22Rv1 (cell line): Measurements from ENCODE around the gene IGSF9.
A peak's percentile ranks its signal among the peaks of the same experiment; 100 is the strongest.
"Not testable (repeated sequence)": the region's sequence is repeated elsewhere in the genome, so short reads cannot be mapped to it uniquely, and the experiment has no call there.

Experiments
- H3K27ac ChIP-seq: fragments of 450-650 bp; 2 replicates; pipeline ENCODE4 v1.5.1; 2017
- CTCF ChIP-seq: fragments of 450-650 bp; IDR thresholded peaks from 2 replicates; pipeline ENCODE4 v1.5.1; 2017; ENCODE audit warnings: mild to moderate bottlenecking
- ZFX ChIP-seq: fragments of 450-650 bp; IDR thresholded peaks from 2 replicates; pipeline ENCODE4 v1.6.1; 2017; ENCODE audit warnings: antibody characterized with exemption, borderline replicate concordance

The IGSF9 gene

GRCh38 chr1:159913451-159914192 lies 31.8 kb downstream of the IGSF9 start:
- TF ChIP-seq ZFX: no peak
- TF ChIP-seq CTCF: no peak
- H3K27ac ChIP-seq: peak overlapping the region; percentile 67

- H3K27ac ChIP-seq: no peak overlapping the region
- no peak for TF ChIP-seq CTCF
- no peak for TF ChIP-seq ZFX
Observed at GRCh38 chr1:159911326-159912070, 33.9 kb downstream of the IGSF9 start.

GRCh38 chr1:159908031-159908940 lies 37.1 kb downstream of the IGSF9 start:
- no peak for TF ChIP-seq CTCF
- no peak for TF ChIP-seq ZFX
- H3K27ac ChIP-seq: no peak overlapping the region

GRCh38 chr1:159906960-159907359 lies 38.5 kb downstream of the IGSF9 start:
- no peak for TF ChIP-seq CTCF
- no peak for TF ChIP-seq ZFX
- no peak overlapping the region for H3K27ac ChIP-seq

GRCh38 chr1:159904036-159904435 lies 41.4 kb downstream of the IGSF9 start:
- not testable (repeated sequence) for H3K27ac ChIP-seq

GRCh38 chr1:159902541-159902940 lies 42.9 kb downstream of the IGSF9 start:
- H3K27ac ChIP-seq: 0 out of 2 replicates have a peak overlapping the region, but pooled peaks have one; percentile 99
- TF ChIP-seq CTCF (no peak), ZFX (no peak)

- TF ChIP-seq CTCF (no peak), ZFX (no peak)
- H3K27ac ChIP-seq: peak overlapping the region; percentile 99
Observed at GRCh38 chr1:159900755-159901360, 44.6 kb downstream of the IGSF9 start.
